ENCODE data around the gene PSMG3.

Gene PSMG3, protein sequence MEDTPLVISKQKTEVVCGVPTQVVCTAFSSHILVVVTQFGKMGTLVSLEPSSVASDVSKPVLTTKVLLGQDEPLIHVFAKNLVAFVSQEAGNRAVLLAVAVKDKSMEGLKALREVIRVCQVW

GRCh38 chr7:1569833-1570632 is at the start of gene PSMG3:
Gene PSMG3, minus strand, starts transcription at chr7:1570032. Its CDS starts 693 bp downstream, at chr7:1569339.
- peak; percentile 85 for DNase-seq

- DNase-seq = no peak
These were observed 48.6 kb upstream of the PSMG3 start for GRCh38 chr7:1618475-1618874.

DNA sequence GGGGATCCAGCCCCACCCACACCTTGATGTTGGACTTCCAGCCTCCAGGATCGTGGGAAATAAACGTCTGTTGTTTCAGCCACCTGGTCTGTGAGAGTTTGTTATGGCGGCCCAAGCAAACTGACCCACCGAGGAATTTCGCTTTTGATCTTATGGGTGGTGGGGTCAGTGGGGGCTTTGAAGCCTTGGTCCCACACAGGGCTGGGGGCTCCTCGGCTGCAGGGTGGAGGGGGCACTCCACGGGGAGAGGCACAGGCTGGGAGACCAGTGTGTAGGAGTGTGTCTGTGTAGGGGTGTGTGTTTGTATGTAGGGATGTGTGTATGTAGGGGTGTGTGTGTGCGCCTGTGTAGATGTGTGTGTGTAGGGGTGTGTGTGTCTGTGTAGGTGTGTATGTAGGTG is 48.1 kb upstream of the PSMG3 start:
- DNase-seq = no peak

DNA sequence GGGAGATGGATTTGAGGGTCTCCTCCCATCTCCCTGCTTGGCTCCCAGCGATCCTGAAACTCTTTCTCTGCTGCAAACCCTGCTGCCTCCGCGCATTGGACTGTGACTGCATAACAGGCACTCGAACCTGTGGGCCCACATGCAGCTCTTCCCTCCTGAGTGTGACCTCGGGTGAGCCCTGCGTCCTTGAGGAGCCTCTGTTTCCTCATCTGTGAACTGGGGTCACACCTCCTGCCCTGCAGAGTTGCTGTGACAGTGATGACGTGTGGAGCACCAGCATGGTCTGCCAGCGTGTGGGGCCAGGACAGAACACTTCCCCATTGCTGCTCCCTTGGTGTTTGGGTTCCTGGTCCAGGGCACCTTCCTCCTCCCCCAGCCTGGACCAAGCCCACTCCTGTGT is 46.9 kb upstream of the PSMG3 start:
- DNase-seq = no peak

DNA sequence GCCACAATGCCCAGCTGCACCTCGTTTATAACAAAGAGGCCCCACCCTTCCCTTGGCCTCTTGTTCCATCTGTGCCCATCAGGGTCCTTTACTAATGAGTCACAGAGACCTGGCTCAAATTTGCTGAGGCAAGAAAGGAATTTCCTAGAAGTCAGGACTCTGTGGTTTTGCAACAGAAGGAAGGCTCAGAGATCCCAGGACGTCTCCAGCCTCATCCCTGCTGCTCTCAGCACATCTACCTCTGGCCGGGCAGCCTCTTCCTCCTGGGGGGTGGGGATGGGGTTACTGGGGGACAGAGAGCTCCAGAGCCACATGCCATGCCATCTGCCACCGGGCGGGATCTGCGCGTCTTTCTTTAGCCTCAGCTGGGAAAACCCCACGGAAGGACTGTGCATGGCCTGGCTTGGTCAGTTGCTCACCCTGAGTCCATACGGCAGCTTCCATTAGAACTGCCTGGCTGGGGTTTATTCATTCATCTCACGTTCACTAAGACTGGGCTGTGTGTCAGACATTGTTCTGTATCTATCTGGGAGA is 41.9 kb upstream of the PSMG3 start:
- DNase-seq = no peak

DNA sequence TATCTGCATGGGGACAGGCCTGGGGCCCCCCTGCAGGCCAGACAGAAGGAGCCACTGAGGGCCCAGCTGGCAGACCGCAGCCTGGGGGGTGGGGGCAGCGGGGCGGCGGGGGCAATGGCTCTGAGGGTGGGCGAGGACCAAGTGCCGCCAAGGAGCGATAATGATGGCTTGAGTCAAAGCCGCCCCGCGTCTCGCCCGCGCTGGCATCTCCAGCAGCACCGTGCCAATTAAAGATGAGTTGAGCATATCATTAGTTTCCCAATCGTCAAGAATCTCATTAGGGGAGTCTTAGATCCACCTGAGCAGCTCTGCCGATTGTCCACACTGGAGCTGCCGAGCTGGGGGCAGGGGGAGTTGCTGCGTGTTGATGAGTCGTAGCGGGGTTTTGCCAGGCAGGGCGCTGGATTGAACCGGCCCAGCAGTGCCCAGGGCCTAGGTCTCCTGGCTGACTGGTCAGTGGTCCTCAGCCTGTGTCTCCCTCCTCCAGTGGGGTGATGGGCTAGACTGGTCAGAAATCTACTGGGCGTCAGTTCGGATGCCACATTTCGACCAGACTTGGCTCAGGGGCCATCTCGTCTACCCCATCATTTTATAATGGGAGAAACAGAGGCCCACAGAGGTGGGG is 41.0 kb upstream of the PSMG3 start:
- DNase-seq = no peak

DNA sequence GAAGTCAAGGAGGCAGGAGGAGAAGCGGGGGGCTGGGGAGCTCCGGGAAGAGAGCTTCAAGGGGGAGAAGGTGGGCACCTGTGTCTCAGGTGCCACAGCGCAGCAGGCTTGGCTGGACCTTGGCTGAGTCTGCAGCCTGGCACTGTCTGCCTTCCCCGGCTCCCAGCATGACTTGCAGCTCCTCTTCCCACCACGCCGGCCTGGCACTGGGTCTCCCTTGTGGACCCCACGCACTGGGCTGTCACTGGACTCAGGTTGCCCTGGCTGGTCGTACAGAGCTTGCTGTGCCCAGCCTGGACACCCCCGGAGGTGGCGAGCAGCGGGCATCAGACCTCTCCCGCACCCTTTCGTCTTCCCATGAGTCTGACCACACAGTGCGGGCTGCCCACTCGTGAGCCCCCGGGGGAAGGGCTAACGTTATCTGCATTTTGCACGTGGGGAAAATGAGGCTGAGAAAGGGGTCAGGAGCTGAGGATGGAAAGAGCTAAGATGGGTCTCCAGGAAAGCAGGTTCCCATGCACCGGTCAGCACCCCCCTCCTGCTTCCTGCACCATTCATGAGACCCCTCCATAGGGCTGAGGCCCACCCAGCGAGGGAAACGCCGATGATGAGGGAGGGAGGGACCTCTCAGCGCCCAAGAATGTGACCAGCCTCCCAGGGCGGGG is 40.3 kb upstream of the PSMG3 start:
- DNase-seq = no peak

GRCh38 chr7:1609023-1609422 is 39.2 kb upstream of the PSMG3 start:
- DNase-seq = no peak

- DNase-seq = no peak
These were observed 38.5 kb upstream of the PSMG3 start for GRCh38 chr7:1608318-1608717.

DNA sequence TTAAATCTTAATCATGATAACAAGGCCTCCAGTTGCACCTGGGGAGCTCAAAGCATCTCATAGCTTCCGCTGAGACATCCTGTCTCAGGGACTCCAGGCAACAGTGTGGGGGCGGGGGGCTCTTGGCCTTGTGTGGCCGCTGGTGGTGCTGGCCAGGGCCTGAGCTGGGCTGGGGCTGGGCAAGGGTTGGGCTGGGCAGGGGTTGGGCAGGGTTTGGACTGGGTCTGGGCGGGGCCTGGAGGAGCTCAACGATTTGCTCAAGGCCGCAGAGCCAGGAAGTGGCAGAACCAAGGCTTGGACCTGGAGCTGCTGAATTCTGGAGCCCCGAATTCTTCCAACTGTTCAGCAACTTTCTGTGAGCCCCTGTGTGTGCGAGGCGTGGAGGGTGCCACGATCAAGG is 37.9 kb upstream of the PSMG3 start:
- DNase-seq = no peak

DNA sequence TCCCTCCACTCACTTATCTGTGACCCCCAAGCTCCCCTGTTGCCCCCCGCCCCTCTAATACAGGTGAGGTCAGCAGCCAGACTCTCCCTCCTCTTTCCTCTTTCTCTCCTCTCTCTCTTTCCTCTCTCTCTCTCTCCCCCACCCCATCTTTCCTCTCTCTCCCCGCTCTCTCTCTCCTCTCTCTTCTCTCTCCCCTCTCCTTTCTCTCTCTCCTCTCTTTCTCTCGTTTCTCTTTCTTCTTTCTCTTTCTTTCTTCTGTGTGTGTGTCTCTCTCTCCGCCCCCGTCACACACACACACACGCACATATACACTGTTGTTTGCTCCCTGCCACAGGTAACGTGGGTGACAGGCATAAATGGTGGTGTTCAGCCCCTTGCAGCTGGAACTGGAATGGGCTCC is 37.2 kb upstream of the PSMG3 start:
- DNase-seq = no peak

DNA sequence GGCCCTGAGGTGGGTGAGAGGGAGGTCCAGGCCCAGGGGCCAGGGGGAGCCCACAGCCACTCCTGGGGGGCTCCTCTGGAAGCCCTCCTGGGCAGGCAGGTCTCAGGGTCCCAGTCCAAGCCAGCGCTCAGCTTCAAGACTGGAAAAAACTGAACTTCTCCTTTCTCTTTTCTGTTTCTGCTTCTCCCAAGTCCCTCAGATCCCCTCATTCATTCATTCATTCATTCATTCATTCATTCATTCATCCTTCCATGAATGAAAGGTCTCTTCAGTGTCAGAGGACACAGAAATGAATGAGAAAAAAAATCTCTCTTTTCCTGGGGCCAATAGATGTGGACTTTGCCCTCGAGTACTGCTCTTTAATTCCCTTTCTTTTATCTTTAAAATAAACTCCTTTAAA is 34.6 kb upstream of the PSMG3 start:
- no peak for DNase-seq

- no peak for DNase-seq
These were observed 33.8 kb upstream of the PSMG3 start for GRCh38 chr7:1603346-1604225.

- DNase-seq = no peak
These were observed 32.6 kb upstream of the PSMG3 start for GRCh38 chr7:1602386-1602785.

- no peak for DNase-seq
These were observed 32.1 kb upstream of the PSMG3 start for GRCh38 chr7:1601956-1602355.

- DNase-seq = no peak
These were observed 30.0 kb upstream of the PSMG3 start for GRCh38 chr7:1599640-1600395.

- no peak for DNase-seq
These were observed 29.3 kb upstream of the PSMG3 start for GRCh38 chr7:1598961-1599639.

- DNase-seq = no peak
These were observed 28.5 kb upstream of the PSMG3 start for GRCh38 chr7:1598286-1598685.

DNA sequence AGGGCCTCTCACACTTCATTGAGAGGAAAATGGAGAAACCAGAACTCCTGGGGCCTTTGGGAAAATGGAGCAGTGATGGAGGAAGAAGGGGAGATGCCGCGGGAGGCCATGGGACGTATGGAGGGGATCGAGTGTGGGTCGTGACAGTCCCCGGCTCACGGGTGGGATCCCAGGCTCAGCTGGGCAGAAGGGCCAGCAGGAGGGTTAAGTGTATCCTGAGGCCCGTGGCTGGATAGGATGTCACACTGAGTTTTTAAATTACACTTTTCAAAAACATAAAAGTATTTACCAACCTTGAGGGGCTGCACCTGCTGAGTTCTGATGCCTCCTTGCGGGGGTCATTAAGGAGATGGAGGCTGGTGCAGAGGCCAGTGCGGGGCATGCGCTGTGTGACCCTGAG is 28.0 kb upstream of the PSMG3 start:
- DNase-seq = no peak

- no peak for DNase-seq
These were observed 27.4 kb upstream of the PSMG3 start for GRCh38 chr7:1597066-1597760.

Data from NCI-H2107 (cell line).